Liver (tissue), 3 donors: Measurements from ENCODE around the gene RBMS3.

Experiments
- CTCF ChIP-seq: fragments of 150-350 bp; IDR thresholded peaks from 2 replicates; pipeline ENCODE4 v1.5.1; 2017; ENCODE audit warnings: improper control_type of control experiment, low read depth, low read length; ENCODE audit not compliant: missing input control
- FOXA1 ChIP-seq: IDR thresholded peaks from 2 replicates; pipeline ENCODE4 v1.6.1; 2016; ENCODE audit warnings: antibody characterized with exemption
- FOXA2 ChIP-seq: IDR thresholded peaks from 2 replicates; pipeline ENCODE4 v1.6.1; 2016; ENCODE audit warnings: antibody characterized with exemption
- GABPA ChIP-seq, 2 donors: IDR thresholded peaks in 1 of 2; conservative IDR thresholded peaks in 1 of 2; 2 replicates each; pipeline ENCODE4 v1.6.1; 2016; ENCODE audit warnings: antibody characterized with exemption in 2 of 2, mild to moderate bottlenecking in 1 of 2, moderate library complexity in 1 of 2
- JUND ChIP-seq, 2 donors: IDR thresholded peaks; 2 replicates each; pipeline ENCODE4 v1.6.1; 2016; ENCODE audit warnings: antibody characterized with exemption in 2 of 2
- NR2F2 ChIP-seq: IDR thresholded peaks from 2 replicates; pipeline ENCODE4 v1.6.1; 2016; ENCODE audit warnings: antibody characterized with exemption
- RAD21 ChIP-seq, 2 donors: IDR thresholded peaks; 2 replicates each; pipeline ENCODE4 v1.6.1; 2016; ENCODE audit warnings: antibody characterized with exemption in 2 of 2, mild to moderate bottlenecking in 2 of 2
- REST ChIP-seq: IDR thresholded peaks from 2 replicates; pipeline ENCODE4 v1.6.1; 2016; ENCODE audit warnings: antibody characterized with exemption, mild to moderate bottlenecking
- TAF1 ChIP-seq: conservative IDR thresholded peaks from 2 replicates; pipeline ENCODE4 v1.6.1; 2016; ENCODE audit warnings: antibody characterized with exemption, mild to moderate bottlenecking
- donor health status: healthy.
- donor health status: healthy.

GRCh38 chr3:29531644-29532043 lies 250.8 kb downstream of the RBMS3 start:
- no peak for TF ChIP-seq CTCF
- no peak for TF ChIP-seq FOXA2
- no peak for TF ChIP-seq REST
- no peak for TF ChIP-seq GABPA (IDR thresholded peaks at IDR 0.05 in 1 of 2, conservative IDR thresholded peaks at IDR 0.05 in 1 of 2)
- TF ChIP-seq JUND (IDR thresholded peaks at IDR 0.05), result no peak
- peak in 1 of 2 donors; percentile 5 for TF ChIP-seq RAD21 (IDR thresholded peaks at IDR 0.05)
- no peak for TF ChIP-seq TAF1
- TF ChIP-seq FOXA1, result no peak
- TF ChIP-seq NR2F2, result no peak
